Ureter (tissue), 1 donor: Measurements from ENCODE around the gene OLFM4. TPM values are rescaled to one million over a fixed set of nuclear protein-coding genes. Genes with fewer than 3 reads are reported as not detected.

Source experiments
- DNase-seq: peaks from one replicate; pipeline ENCODE4 v3.0.0-alpha.2; 2020; ENCODE audit warnings: low spot score
- total RNA-seq: library from RNA; stranded (reverse); gene quantifications from one replicate; pipeline ENCODE4 v1.2.4, GENCODE V29; 2023
- donor health status: DM: yes; HTN: yes; CAD: no.

The OLFM4 gene
- total RNA-seq, 1 donor from 2014 or later = 0.47 TPM

DNA sequence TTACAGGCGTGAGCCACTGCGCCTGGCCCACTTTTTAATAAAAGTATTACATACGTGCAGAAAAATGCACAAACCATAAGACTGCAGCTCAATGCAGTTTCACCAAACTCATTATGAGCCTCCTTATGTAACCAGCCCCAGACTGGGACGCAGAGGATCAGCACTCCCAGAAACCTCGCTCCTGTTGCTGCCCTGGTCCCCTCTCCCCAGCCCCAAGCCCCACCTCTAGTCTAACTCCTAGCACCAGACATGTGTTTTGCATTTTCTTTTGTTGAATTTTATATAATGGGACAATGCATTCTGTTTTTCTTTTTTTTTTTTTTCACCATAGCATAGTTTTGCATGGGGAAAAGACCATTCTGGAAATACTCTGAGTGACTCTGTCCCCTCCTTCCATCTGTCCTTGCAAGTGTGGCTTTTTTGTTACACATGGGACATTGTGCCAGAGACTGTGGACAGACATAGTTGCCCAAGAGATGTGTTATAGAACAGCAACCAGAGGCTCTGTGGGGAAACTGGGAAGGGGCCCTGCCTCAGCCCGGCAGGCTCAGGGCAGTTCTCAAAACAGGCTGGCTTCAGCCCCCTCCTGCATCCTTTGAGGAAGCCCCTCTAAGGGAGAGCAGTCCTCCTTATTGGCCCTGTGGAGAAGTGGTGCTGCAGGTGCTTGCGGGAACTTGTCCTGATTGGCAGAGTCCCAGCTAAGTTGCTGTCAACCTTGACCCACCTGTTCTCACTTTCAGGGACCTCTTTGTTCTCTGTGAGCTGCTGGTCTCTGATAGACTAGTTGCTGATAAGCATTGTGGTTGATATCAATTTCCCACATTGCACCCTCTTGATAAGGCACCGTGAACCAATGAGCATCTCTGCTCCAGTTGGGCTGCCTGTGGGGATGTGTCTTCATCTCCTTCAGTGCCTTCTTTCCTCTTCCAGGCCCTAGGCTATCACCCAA, 13.8 kb upstream of the OLFM4 start:
- no peak for DNase-seq

- no peak for DNase-seq
Measured at GRCh38 chr13:53015971-53016370, 12.6 kb upstream of the OLFM4 start.

GRCh38 chr13:53017433-53017970, 11.1 kb upstream of the OLFM4 start:
- no peak for DNase-seq

DNA sequence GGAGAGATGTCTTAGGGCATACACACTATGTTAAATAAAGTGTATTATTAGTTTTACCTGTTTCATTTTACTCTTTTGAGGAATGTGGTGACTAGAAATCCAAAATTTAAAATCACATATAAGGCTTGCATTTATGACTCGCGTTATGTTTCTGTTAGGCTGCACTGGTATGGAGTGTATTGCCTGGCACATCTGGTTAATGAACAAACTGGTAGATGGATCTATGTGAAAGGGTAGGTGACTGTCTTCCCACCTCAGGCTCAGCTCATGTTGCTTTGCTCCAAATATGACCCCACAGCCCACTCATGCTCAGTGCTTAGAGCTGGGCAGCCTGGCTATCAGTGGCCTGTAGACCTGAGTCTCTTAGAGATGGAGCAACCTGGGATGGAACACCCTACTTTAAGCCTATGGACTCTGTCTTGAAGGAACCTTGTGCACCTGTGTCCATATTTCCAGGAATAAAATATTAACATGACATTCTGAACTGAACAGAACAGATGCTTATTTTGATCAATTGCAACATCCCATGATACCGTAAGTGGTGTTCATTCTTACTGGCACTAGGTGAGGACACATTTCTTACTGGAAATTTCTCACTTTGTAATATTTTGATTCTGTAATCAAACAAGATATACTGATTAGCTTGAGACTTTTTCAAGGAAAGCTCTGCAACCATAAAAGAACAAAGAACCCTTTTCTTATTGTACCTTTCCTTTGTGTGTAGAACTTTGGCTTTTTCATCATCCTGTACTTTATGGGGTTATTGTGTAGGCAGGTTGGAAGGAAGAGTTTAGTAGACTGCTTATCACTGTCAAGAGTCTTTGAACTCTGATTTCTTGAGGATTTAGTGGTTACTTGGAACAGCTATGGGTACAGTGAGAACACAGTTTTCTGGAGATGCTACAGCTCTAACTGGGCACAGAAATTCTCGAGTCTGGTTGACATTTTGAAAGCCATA, 9.6 kb upstream of the OLFM4 start:
- DNase-seq = no peak

GRCh38 chr13:53020764-53021335, 7.8 kb upstream of the OLFM4 start:
- no peak for DNase-seq

DNA sequence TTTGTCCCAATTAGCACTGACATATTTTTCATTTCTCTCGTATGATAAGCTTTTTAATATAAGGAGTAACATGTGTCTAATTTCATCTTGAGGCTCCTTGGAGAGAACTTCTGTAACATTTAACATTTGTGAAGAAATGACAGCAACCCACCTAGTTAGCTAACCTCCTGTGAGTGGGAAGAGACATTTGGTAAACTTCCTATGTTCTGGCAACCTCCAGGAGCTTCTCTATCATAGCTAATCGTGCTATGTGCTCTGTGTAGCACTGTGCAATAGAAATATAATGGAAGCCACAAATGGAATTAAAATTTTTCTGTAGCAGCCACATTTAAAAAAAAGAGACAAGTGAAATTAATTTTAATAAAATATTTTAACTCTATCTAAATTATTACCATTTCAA, 5.4 kb upstream of the OLFM4 start:
- no peak for DNase-seq

DNA sequence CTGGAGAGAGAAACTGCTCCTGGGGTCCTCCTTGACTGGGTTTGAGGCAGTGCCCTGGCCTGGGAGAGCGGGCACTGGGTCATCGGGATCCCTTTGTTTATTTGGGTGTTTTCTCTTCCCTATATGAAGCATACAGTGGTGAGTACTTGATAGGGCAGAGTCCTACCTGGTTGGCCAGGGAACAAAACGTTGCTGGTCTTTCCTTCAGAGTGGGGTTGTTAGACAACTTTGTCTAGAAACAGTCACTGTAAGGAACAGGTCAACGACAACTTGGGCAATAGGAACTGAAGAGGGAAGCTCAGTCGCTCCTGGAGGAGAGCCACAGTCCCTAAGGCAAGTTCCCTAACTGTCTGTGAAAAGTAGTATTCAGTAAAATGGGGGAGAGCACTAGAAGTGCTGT, 550 bp upstream of the OLFM4 start:
- DNase-seq = no peak

DNA sequence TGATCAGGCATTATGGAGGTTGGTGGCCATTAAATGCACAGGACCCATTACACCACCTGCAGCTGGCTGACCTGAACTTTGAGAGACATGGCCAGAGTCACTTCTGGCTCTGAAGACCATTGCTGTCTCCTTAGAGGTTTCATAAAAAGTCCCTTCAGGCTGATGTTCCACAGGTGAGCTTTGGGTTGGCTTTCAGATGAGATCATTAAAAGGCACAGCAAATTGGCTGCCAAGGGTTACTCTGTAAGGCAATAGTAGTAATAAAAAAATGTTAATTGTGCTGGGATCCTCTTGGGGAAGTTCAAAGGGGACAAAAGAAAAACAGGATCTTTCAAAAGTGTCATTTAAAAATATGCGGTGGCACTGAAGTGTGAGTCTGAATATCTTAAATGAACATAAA, 4.2 kb downstream of the OLFM4 start:
- no peak for DNase-seq

GRCh38 chr13:53038993-53039392, 10.4 kb downstream of the OLFM4 start:
- no peak for DNase-seq

- no peak for DNase-seq
Measured at GRCh38 chr13:53041968-53042516, 13.4 kb downstream of the OLFM4 start.

GRCh38 chr13:53042877-53043276, 14.3 kb downstream of the OLFM4 start:
- no peak for DNase-seq

DNA sequence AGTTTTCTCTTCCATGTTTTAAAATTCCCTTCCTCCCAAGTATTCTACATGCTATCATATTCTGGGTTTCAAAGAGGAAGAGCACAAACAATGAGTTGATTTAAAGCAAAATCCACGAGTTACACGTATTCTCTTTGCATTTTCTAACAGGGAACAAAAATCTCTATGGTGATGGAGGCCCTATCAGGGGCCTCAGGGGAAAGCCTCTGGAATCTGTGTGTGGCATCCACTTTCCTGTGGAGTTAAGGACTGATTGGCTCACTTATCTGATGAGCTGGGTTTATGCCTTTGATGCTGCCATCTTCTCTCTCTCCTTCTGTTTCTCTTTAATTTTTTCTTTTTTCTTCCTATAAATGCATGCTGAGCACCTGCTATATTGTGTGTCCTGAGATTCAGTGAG, 14.8 kb downstream of the OLFM4 start:
- DNase-seq = no peak

- no peak for DNase-seq
Measured at GRCh38 chr13:53045189-53045588, 16.6 kb downstream of the OLFM4 start.

DNA sequence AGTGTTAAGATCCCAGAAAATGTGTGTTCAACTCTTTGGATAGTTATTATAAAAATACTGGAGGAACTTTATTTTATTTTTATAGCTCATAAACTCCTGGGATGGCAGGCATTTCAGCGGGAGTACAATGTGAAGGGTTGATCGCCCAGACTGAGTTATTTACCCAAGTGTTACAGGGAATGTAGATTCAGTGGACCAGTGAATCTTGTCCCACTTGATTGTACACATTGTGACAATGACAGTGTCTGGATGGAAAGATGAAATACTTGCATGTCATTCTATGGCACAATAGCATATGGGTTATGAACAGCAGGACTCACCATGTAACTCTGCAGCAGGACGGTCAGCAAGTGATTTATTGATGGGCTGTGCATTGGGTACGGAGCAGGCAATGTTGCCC, 20.3 kb downstream of the OLFM4 start:
- no peak for DNase-seq

GRCh38 chr13:53050151-53050550, 21.5 kb downstream of the OLFM4 start:
- DNase-seq = no peak

- DNase-seq = no peak
Measured at GRCh38 chr13:53052675-53053074, 24.1 kb downstream of the OLFM4 start.

- no peak for DNase-seq
Measured at GRCh38 chr13:53054569-53054968, 26.0 kb downstream of the OLFM4 start.

DNA sequence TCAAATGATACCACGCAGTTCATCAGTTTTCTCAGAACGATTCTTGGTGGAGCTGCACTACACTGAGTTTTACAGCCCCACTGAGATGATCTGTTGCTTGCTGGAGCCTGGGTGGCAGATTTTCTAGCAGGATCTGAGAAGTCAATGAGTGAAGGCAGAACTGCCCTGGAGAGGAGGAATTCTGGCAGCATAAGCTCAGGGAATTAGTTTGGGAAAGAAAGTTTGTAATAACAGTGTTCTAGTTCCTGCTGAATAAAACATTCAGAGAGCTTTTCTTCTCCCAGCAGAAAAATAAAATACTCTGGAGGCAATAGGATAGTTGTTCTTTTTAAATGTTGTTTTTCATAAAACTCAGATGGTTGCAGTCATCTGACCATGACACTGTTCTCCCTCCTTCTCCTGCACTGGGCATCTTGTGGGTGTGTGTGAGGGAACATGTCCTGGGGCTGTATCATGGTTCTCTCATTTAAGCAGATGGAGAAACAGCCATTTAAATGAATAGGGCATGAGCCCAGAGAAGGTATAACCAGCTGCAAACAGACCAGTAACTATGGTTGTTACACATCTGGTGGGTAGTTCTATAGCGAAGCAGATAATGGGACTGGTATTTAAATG, 29.6 kb downstream of the OLFM4 start:
- DNase-seq = no peak

DNA sequence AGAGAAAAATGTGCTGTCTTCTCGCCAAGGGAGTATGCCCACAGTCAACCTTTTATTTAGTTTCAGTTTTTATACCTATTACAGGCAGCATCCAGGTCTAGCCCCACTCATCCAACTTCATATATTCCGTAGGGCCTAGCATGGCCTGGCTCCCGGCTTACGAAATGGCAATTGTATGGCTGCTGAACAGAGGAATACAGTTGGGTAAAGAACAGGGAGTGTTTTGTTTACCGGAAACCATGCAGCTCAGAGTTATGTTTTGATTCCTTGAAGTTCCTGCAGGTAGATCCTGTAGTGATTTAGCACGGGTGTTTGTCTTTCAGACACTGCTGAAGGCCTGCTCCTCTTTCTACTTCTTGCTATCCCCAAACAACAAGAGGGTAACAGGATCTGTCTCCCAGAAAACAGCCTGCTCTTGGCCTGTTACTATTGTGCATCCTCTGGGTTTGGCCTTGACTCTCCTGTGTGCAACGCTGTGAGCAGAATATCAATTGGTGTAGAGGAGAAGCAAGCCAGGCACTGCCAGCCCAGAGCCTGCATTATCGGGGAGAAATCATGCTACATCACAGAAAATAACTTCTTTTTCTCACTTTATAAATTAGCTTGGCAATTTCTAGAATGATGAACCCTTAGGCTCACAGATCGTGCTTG, 32.4 kb downstream of the OLFM4 start:
- DNase-seq = no peak

DNA sequence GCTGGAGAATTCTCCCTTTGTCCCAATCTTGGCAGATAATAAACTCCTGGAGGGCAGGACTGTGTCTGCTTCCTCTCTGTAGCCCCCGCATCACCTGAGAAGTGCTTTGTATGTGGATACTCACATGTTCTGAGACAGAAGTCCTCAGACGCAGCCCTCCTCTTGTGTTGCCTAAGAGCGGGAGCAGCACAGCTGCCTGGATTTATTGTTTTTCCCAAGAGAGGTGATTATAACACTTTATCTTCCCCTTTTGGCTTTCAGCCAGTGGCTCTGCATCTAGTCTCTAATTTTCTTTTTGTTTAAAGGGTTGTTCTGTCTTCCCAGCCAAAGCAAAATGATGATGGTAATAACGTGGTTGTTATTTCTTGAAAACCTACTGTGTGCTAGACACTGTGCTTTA, 36.1 kb downstream of the OLFM4 start:
- no peak for DNase-seq

- DNase-seq = no peak
Measured at GRCh38 chr13:53066411-53066810, 37.8 kb downstream of the OLFM4 start.
